Uterus (tissue), 2 donors: ENCODE measurements around the gene ATMIN.

ENCODE experiments used
- POLR2A ChIP-seq, 2 donors: fragments of 450-650 bp; IDR thresholded peaks; one replicate each; pipeline ENCODE4 v1.6.1; 2016; ENCODE audit warnings: antibody characterized with exemption in 2 of 2, mild to moderate bottlenecking in 1 of 2, moderate library complexity in 1 of 2
- TF ChIP-seq, protein P1 (sequence below), 4 experiments: fragments of 200-600 bp in 2 of 4; fragments of 450-650 bp in 2 of 4; sonication (generic) in 2 of 4; IDR thresholded peaks; one replicate each; pipeline ENCODE4 v1.5.1; 2016 to 2019; ENCODE audit warnings: antibody characterized with exemption in 4 of 4, mild to moderate bottlenecking in 2 of 4, moderate library complexity in 1 of 4

DNA sequence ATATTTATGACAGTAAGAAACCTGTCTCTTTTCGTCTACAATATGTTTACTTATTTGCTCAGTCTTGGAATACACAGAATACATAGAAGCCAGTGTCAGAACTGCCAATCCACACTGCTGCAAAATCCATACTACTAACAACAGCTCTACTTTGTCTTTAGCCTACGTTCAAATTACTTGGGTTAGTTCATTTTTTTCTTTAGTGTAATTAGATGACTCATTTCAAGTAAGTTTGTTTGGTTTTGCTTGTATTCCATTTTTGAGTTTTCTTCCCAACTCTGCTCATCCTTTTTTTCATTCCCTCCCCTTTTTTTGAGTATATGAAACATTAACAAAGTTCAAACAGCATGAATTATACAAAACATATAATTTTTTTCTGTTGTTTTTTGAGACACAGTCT is 45.8 kb upstream of the ATMIN start:
- TF ChIP-seq, protein P1, sequence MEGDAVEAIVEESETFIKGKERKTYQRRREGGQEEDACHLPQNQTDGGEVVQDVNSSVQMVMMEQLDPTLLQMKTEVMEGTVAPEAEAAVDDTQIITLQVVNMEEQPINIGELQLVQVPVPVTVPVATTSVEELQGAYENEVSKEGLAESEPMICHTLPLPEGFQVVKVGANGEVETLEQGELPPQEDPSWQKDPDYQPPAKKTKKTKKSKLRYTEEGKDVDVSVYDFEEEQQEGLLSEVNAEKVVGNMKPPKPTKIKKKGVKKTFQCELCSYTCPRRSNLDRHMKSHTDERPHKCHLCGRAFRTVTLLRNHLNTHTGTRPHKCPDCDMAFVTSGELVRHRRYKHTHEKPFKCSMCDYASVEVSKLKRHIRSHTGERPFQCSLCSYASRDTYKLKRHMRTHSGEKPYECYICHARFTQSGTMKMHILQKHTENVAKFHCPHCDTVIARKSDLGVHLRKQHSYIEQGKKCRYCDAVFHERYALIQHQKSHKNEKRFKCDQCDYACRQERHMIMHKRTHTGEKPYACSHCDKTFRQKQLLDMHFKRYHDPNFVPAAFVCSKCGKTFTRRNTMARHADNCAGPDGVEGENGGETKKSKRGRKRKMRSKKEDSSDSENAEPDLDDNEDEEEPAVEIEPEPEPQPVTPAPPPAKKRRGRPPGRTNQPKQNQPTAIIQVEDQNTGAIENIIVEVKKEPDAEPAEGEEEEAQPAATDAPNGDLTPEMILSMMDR (IDR thresholded peaks at IDR 0.05) = no peak
- no peak for TF ChIP-seq POLR2A (IDR thresholded peaks at IDR 0.05)
